ENCODE data around the gene LIMK1.

The LIMK1 gene

GRCh38 chr7:74092321-74092963 is 8.8 kb downstream of the LIMK1 start:
- peak overlapping the region; percentile 80 for H3K4me3 Mint-ChIP-seq
- ATAC-seq (no peak), DNase-seq (ENCODE audit: low spot score in 2 of 2) (peak in 1 of 2 donors; percentile 57)
- peak overlapping the region; percentile 94 for H3K27ac Mint-ChIP-seq
- H3K4me1 Mint-ChIP-seq, result peaks cover 40% of the 10 kb centered on the region
- no peaks in the 10 kb centered on the region for H3K9me3 Mint-ChIP-seq
- peaks cover 32% of the 10 kb centered on the region for H3K36me3 Mint-ChIP-seq

DNA sequence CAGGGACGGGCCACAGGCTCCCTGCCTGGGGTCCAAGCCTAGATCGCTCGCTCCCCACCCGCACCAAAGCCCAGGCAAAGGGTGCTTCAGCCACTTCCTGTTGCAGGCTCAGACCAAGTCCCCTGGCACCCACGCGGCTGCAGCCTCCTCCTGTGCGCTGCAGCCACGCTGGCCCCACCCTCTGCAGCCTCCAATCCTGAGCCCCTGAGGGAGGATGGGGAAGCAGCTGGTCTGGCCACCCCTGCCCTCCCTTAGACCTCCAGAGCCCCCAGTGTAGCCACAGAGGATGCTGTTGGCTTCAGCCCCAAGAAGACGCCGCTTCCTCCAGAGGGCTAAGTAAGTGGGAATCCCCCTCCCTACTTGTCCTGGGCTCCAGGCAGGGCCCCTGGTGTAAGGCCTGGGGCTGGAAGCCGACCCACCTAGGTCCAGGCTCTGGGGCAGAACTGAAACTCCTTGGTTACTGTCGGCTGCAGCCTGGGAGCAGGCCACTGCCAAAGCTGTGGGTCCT is 9.4 kb downstream of the LIMK1 start:
- H3K9me3 Mint-ChIP-seq, result no peaks in the 10 kb centered on the region
- peak overlapping the region; percentile 94 for H3K27ac Mint-ChIP-seq
- peak overlapping the region; percentile 80 for H3K4me3 Mint-ChIP-seq
- ATAC-seq (peak; percentile 14), DNase-seq (ENCODE audit: low spot score in 2 of 2) (peak in 1 of 2 donors; percentile 68)
- H3K4me1 Mint-ChIP-seq, result peaks cover 40% of the 10 kb centered on the region
- peaks cover 32% of the 10 kb centered on the region for H3K36me3 Mint-ChIP-seq

DNA sequence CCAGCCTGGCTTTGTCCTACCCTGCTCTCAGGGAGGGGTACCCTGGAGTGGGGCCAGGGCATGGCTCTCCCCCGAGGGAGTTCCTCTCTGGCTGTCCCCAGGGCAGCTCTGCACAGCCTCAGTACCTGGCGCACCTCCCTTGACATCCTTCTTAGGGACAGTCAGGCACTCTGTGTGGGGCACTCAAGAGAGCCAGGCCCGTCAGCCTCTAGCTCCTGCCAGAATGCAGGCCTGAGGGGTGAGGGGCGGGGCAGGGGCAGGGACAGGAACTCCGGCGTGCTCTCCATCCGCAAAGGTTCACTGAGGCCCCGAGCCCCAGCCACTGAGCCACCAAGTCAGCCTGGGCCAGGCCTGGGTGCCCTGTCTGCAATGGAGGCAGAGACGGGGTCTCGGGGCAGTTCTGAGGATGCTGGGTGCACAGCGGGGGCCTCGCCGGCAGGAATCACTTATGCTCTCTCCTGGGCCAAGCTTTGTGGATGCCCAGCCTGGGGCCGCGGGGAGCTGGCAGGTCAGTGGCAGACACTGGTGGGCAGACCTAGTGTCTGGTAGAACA is 10.1 kb downstream of the LIMK1 start:
- Mint-ChIP-seq H3K9me3 (no peaks in the 10 kb centered on the region), H3K27ac (peak overlapping the region; percentile 94), H3K4me3 (peak overlapping the region; percentile 80), H3K36me3 (peaks cover 32% of the 10 kb centered on the region), H3K4me1 (peaks cover 40% of the 10 kb centered on the region)
- ATAC-seq (peak; percentile 55), DNase-seq (ENCODE audit: low spot score in 2 of 2) (peak in 1 of 2 donors; percentile 88)

GRCh38 chr7:74094224-74095101 is 10.9 kb downstream of the LIMK1 start:
- H3K27ac Mint-ChIP-seq, result peak overlapping the region; percentile 94
- H3K4me3 Mint-ChIP-seq, result peak overlapping the region; percentile 80
- ATAC-seq (peak; percentile 93), DNase-seq (ENCODE audit: low spot score in 2 of 2) (peak; percentile 60 to 82)
- peaks cover 39% of the 10 kb centered on the region for H3K36me3 Mint-ChIP-seq
- peaks cover 35% of the 10 kb centered on the region for H3K4me1 Mint-ChIP-seq
- H3K9me3 Mint-ChIP-seq, result no peaks in the 10 kb centered on the region

DNA sequence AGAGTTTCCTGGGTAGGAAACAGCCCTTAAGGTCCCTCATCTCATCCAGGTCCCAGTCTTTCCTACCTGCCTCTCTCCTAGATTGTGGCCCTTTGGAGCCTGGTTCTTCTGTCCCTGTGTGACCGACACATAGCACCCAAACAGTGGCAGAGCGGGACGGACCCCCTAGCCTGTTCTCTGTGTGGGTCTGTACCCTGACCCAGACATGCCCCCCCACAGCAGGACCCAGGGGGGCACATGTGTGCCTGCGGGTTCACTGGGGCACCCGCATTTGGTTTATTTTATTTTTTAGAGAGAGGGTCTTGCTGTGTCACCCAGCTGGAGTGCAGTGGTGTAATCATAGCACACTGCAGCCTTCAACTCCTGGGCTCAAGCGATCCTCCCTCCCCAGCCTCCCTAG is 11.5 kb downstream of the LIMK1 start:
- peaks cover 39% of the 10 kb centered on the region for H3K36me3 Mint-ChIP-seq
- no peak for DNase-seq (ENCODE audit: low spot score in 2 of 2)
- peaks cover 30% of the 10 kb centered on the region for H3K4me1 Mint-ChIP-seq
- H3K9me3 Mint-ChIP-seq, result no peaks in the 10 kb centered on the region
- ATAC-seq, result no peak
- peak overlapping the region; percentile 94 for H3K27ac Mint-ChIP-seq
- peak overlapping the region; percentile 80 for H3K4me3 Mint-ChIP-seq

DNA sequence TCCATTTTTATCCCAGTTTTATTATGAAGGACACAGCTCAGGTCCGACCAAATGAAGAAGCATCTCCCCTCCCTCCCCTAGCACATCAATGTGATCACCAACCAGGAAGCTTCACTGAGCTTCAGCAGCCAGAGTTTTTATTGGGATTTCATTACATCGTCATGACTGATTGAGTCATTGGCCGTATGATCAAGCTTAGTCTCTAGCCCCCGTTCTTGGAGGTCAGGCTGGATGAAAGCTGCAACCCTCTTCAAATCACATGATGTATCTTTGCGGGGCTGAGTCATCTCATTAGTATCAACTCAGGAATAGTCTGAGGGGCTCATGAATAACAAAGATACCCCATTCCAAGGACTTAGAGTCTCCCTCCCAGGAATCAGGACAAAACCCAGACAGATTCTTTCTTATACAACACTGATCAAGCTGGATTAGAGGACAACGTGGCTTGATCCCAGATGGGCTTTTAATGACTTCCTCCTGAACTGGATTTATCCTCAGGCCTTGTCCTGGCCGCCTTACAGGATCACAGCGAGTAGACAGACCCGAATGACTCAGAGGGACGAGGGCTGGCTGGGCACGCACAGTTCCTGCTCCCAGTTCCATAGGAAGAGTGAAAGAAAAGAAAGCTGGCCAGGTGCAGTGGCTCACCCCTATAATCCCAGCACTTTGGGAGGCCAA is 14.5 kb downstream of the LIMK1 start:
- Mint-ChIP-seq H3K36me3 (peaks cover 68% of the 10 kb centered on the region), H3K4me3 (no peak overlapping the region), H3K4me1 (peaks cover 24% of the 10 kb centered on the region), H3K9me3 (no peaks in the 10 kb centered on the region), H3K27ac (peak overlapping the region; percentile 56)
- DNase-seq (ENCODE audit: low spot score in 2 of 2), result no peak
- ATAC-seq, result no peak

DNA sequence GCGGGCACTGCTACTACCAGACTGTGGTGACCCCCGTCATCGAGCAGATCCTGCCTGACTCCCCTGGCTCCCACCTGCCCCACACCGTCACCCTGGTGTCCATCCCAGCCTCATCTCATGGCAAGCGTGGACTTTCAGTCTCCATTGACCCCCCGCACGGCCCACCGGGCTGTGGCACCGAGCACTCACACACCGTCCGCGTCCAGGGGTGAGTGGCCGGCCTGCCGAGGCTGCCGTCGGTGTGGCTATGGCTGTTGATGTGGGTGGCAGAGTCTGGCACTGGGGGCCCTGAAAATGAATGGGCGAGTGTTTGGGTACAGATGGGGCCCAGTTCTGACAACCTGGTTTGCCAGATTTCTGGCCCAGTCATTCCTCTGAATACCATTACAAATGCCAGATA is 15.4 kb downstream of the LIMK1 start:
- H3K4me1 Mint-ChIP-seq, result peaks cover 16% of the 10 kb centered on the region
- no peak overlapping the region for H3K27ac Mint-ChIP-seq
- DNase-seq (ENCODE audit: low spot score in 2 of 2), result no peak
- H3K36me3 Mint-ChIP-seq, result peaks cover 75% of the 10 kb centered on the region
- no peak overlapping the region for H3K4me3 Mint-ChIP-seq
- no peak for ATAC-seq
- no peaks in the 10 kb centered on the region for H3K9me3 Mint-ChIP-seq

DNA sequence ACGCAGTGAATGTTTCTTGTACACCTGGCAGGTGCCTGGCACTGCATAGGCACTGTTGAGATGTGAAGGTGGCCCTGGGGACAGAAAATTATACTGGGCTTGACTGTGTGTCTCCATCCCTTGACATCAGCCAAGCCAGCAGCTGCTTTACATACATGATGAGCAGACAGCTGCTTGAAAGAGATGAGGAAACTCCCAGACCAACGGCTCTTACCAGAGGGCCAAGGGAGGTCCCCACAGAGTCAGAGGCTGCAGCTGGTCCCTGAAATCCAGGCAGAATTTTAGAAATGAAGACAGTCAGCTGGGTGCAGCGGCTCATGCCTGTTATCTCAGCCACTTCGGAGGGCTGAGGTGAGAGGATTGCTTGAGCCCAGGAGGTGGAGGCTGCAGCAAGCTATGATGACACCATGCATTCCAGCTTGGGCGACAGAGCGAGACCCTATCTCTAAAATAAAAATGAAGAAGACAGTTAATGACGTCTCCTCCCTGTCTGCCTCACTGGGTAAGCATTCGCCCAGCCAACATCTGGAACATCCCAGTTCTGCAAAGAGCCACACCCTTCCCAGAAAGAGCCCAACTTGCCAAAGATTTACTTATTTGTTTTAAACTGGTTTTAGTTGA is 17.6 kb downstream of the LIMK1 start:
- Mint-ChIP-seq H3K36me3 (peaks cover 85% of the 10 kb centered on the region), H3K4me3 (no peak overlapping the region), H3K9me3 (no peaks in the 10 kb centered on the region), H3K27ac (peak overlapping the region; percentile 75), H3K4me1 (no peaks in the 10 kb centered on the region)
- DNase-seq (ENCODE audit: low spot score in 2 of 2) (no peak), ATAC-seq (peak; percentile 28)

DNA sequence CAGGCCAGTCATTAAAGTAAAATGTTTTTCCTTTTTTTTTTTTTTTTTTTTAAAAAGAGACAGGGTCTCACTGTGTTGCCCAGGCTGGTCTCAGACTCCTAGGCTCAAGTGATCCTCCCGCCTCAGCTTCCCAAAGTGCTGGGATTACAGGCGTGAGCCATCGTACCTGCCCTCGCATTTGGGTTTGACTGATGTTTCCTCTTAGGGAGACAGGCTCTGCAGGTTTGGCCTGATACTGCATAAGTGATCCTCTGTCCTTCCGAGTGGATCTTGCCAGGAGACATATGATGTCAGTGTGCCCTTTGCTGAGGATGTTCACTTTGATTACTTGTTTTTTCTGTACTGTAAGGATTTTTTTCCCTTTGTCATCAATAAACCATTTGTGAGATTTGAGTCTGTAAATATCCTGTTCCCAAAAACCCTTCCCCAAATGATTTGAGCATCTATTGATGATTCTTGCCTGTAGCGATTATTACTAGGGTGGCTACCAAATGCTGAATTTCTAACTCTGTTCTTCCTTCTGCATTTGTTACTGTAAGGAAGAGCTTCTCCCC is 19.7 kb downstream of the LIMK1 start:
- no peak overlapping the region for H3K4me3 Mint-ChIP-seq
- DNase-seq (ENCODE audit: low spot score in 2 of 2) (no peak), ATAC-seq (no peak)
- H3K4me1 Mint-ChIP-seq, result no peaks in the 10 kb centered on the region
- no peaks in the 10 kb centered on the region for H3K9me3 Mint-ChIP-seq
- H3K36me3 Mint-ChIP-seq, result peaks cover 92% of the 10 kb centered on the region
- H3K27ac Mint-ChIP-seq, result no peak overlapping the region

GRCh38 chr7:74104702-74105101 is 21.1 kb downstream of the LIMK1 start:
- H3K9me3 Mint-ChIP-seq, result no peaks in the 10 kb centered on the region
- H3K4me3 Mint-ChIP-seq, result no peak overlapping the region
- ATAC-seq (no peak), DNase-seq (ENCODE audit: low spot score in 2 of 2) (no peak)
- H3K36me3 Mint-ChIP-seq, result peaks cover 92% of the 10 kb centered on the region
- no peaks in the 10 kb centered on the region for H3K4me1 Mint-ChIP-seq
- H3K27ac Mint-ChIP-seq, result no peak overlapping the region

- no peaks in the 10 kb centered on the region for H3K4me1 Mint-ChIP-seq
- H3K27ac Mint-ChIP-seq, result peak overlapping the region; percentile 34
- H3K36me3 Mint-ChIP-seq, result peaks cover 92% of the 10 kb centered on the region
- DNase-seq (ENCODE audit: low spot score in 2 of 2) (no peak), ATAC-seq (no peak)
- no peak overlapping the region for H3K4me3 Mint-ChIP-seq
- no peaks in the 10 kb centered on the region for H3K9me3 Mint-ChIP-seq
Observed at GRCh38 chr7:74105992-74106391, 22.4 kb downstream of the LIMK1 start.

- Mint-ChIP-seq H3K4me3 (no peak overlapping the region), H3K4me1 (no peaks in the 10 kb centered on the region), H3K36me3 (peaks cover 93% of the 10 kb centered on the region), H3K27ac (peak overlapping the region; percentile 34), H3K9me3 (no peaks in the 10 kb centered on the region)
- DNase-seq (ENCODE audit: low spot score in 2 of 2), result no peak
- no peak for ATAC-seq
Observed at GRCh38 chr7:74106846-74107245, 23.2 kb downstream of the LIMK1 start.

GRCh38 chr7:74115326-74115725 is 31.7 kb downstream of the LIMK1 start:
- no peaks in the 10 kb centered on the region for H3K4me1 Mint-ChIP-seq
- no peak overlapping the region for H3K27ac Mint-ChIP-seq
- ATAC-seq, result no peak
- H3K9me3 Mint-ChIP-seq, result no peaks in the 10 kb centered on the region
- DNase-seq (ENCODE audit: low spot score in 2 of 2), result no peak
- H3K4me3 Mint-ChIP-seq, result no peak overlapping the region
- H3K36me3 Mint-ChIP-seq, result peaks cover 76% of the 10 kb centered on the region

- no peak overlapping the region for H3K27ac Mint-ChIP-seq
- no peaks in the 10 kb centered on the region for H3K9me3 Mint-ChIP-seq
- peaks cover 67% of the 10 kb centered on the region for H3K36me3 Mint-ChIP-seq
- no peak overlapping the region for H3K4me3 Mint-ChIP-seq
- DNase-seq (ENCODE audit: low spot score in 2 of 2), result no peak
- no peaks in the 10 kb centered on the region for H3K4me1 Mint-ChIP-seq
- ATAC-seq, result no peak
Observed at GRCh38 chr7:74116356-74116755, 32.8 kb downstream of the LIMK1 start.

All from stimulated activated effector memory CD8-positive, alpha-beta T cell treated with anti-CD3 and anti-CD28 coated beads, Interleukin-12 subunit alpha, Interleukin-12 subunit beta, amount 100 ng/mL, for 72 hours (primary cell).